Activated B cell treated with CpG ODN at 0.5 μM for 24 hours (primary cell): ENCODE measurements around the gene GPBAR1. TPM values are rescaled to one million over a fixed set of nuclear protein-coding genes. Genes with fewer than 3 reads are reported as not detected.
"Not testable (repeated sequence)": the region's sequence is repeated elsewhere in the genome, so short reads cannot be mapped to it uniquely, and the experiment has no call there.

Experiments used
- ATAC-seq: fragments of 200-7000 bp; cut with Tn5 transposase; one replicate; pipeline ENCODE4 v1.10.0; 2021; ENCODE audit warnings: low read depth, mild to moderate bottlenecking, moderate library complexity
- CTCF ChIA-PET: fragments of 350-600 bp; sonication (Branson Sonifier 250); formaldehyde crosslinking; loops from one replicate; lab custom pipeline; 2021; ENCODE audit warnings: antibody characterized with exemption; lab: Charles Lee
- POLR2A ChIA-PET: fragments of 350-600 bp; sonication (Branson Sonifier 250); formaldehyde crosslinking; loops from one replicate; lab custom pipeline; 2021; ENCODE audit warnings: antibody characterized with exemption; lab: Charles Lee
- DNase-seq: peaks from one replicate; pipeline ENCODE4 v3.0.0; 2022
- H3K27ac Mint-ChIP-seq: one replicate; pipeline ENCODE4 v1.8.0; 2020; ENCODE audit warnings: mixed read lengths
- H3K27me3 Mint-ChIP-seq: one replicate; pipeline ENCODE4 v1.8.0; 2021; ENCODE audit warnings: mixed read lengths
- H3K36me3 Mint-ChIP-seq: one replicate; pipeline ENCODE4 v1.8.0; 2021; ENCODE audit warnings: low read depth, mixed read lengths
- H3K4me1 Mint-ChIP-seq: one replicate; pipeline ENCODE4 v1.8.0; 2021; ENCODE audit warnings: mixed read lengths
- H3K4me3 Mint-ChIP-seq: one replicate; pipeline ENCODE4 v1.8.0; 2020; ENCODE audit warnings: mild to moderate bottlenecking, mixed read lengths
- H3K9me3 Mint-ChIP-seq: one replicate; pipeline ENCODE4 v1.8.0; 2020; ENCODE audit warnings: mixed read lengths
- intact Hi-C: fragments of 100-400 bp; cut with micrococcal nuclease; formaldehyde crosslinking; loops from one replicate; pipeline ENCODE4 v1.15.1; 2024
- total RNA-seq: library from RNA; stranded (reverse); gene quantifications from 2 replicates; pipeline ENCODE4 v1.2.3, GENCODE V29; 2022
- TF ChIP-seq, protein P1 (sequence below): fragments of 200-600 bp; IDR thresholded peaks from one replicate; pipeline ENCODE4 v1.8.0; 2022; ENCODE audit warnings: antibody characterized with exemption, mild to moderate bottlenecking

Gene GPBAR1
- total RNA-seq, 1 donor from 2014 or later: 0.67 TPM

GRCh38 chr2:218305383-218305782 is 44.6 kb downstream of the GPBAR1 start:
- TF ChIP-seq, protein P1, sequence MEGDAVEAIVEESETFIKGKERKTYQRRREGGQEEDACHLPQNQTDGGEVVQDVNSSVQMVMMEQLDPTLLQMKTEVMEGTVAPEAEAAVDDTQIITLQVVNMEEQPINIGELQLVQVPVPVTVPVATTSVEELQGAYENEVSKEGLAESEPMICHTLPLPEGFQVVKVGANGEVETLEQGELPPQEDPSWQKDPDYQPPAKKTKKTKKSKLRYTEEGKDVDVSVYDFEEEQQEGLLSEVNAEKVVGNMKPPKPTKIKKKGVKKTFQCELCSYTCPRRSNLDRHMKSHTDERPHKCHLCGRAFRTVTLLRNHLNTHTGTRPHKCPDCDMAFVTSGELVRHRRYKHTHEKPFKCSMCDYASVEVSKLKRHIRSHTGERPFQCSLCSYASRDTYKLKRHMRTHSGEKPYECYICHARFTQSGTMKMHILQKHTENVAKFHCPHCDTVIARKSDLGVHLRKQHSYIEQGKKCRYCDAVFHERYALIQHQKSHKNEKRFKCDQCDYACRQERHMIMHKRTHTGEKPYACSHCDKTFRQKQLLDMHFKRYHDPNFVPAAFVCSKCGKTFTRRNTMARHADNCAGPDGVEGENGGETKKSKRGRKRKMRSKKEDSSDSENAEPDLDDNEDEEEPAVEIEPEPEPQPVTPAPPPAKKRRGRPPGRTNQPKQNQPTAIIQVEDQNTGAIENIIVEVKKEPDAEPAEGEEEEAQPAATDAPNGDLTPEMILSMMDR: no peak
- ChIA-PET CTCF (interaction anchor here (0.6 kb wide), 1 partner anchor 16 kb away, joined by 3 read pairs; no protein-coding TSS in a partner anchor), POLR2A (no interaction called here)
- ATAC-seq (no peak), DNase-seq (no peak)
- intact Hi-C loops: no loop called here
- Mint-ChIP-seq H3K36me3 (no peaks in the 10 kb centered on the region), H3K27ac (no peak overlapping the region), H3K4me1 (peaks cover 6% of the 10 kb centered on the region), H3K9me3 (no peaks in the 10 kb centered on the region), H3K4me3 (no peak overlapping the region), H3K27me3 (no peaks in the 10 kb centered on the region)

GRCh38 chr2:218306184-218306920 is 45.5 kb downstream of the GPBAR1 start:
- Mint-ChIP-seq H3K9me3 (no peaks in the 10 kb centered on the region), H3K4me3 (no peak overlapping the region), H3K36me3 (no peaks in the 10 kb centered on the region), H3K27ac (no peak overlapping the region), H3K27me3 (no peaks in the 10 kb centered on the region), H3K4me1 (peaks cover 3% of the 10 kb centered on the region)
- TF ChIP-seq, protein P1: no peak
- no peak for ATAC-seq
- CTCF ChIA-PET: interaction anchor here (1.7 kb wide), 1 partner anchor 50 kb away, joined by 6 read pairs; the partner anchor contains the start of gene CATIP
- no peak for DNase-seq
- intact Hi-C loops: no loop called here
- POLR2A ChIA-PET: no interaction called here

DNA sequence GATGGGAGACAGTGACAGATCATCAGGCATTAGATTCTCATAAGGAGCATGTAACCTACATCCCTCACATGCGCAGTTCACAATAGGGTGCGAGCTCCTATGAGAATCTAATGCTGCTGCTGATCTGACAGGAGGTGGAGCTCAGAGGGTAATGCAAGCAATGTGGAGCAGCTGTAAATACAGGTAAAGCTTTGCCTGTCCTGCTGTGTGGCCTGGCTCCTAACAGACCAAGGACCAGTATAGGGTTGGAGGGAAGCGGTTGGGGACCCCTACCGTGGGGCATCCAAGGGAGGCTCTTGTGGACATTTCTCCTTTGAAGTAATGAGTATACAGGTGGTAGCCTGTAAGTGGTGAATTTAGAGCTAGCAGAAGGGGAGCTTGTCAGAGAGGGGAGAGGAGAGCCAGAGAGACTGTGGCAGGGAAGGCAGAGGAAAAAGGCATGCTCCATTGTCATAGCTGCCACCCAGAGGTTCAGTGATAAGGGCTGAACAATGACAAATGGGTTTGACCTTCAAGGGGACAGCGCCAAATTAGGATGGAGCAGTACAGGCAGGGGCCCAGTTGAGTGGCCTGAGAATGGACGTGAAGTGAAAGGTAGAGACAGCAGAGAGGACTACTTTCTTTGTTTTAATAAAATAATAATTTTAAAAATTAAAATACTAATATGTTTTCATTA is 46.7 kb downstream of the GPBAR1 start:
- POLR2A ChIA-PET: no interaction called here
- Mint-ChIP-seq H3K4me1 (no peaks in the 10 kb centered on the region), H3K27me3 (no peaks in the 10 kb centered on the region), H3K27ac (no peak overlapping the region), H3K4me3 (no peak overlapping the region), H3K9me3 (no peaks in the 10 kb centered on the region), H3K36me3 (no peaks in the 10 kb centered on the region)
- DNase-seq (no peak), ATAC-seq (no peak)
- intact Hi-C loops: no loop called here
- TF ChIP-seq, protein P1: no peak
- CTCF ChIA-PET: interaction anchor here (1.7 kb wide), 1 partner anchor 49 kb away, joined by 6 read pairs; the partner anchor contains the start of gene CATIP

GRCh38 chr2:218310853-218311540 is 50.2 kb downstream of the GPBAR1 start:
- ChIA-PET POLR2A (interaction anchor here (0.6 kb wide), 1 partner anchor 11 kb away, joined by 7 read pairs; no protein-coding TSS in a partner anchor), CTCF (no interaction called here)
- H3K27ac Mint-ChIP-seq: no peak overlapping the region
- no peak for ATAC-seq
- TF ChIP-seq, protein P1: no peak
- H3K9me3 Mint-ChIP-seq: no peaks in the 10 kb centered on the region
- H3K27me3 Mint-ChIP-seq: no peaks in the 10 kb centered on the region
- H3K4me3 Mint-ChIP-seq: no peak overlapping the region
- no peak for DNase-seq
- no peaks in the 10 kb centered on the region for H3K36me3 Mint-ChIP-seq
- intact Hi-C loops: no loop called here
- H3K4me1 Mint-ChIP-seq: no peaks in the 10 kb centered on the region

GRCh38 chr2:218311541-218312266 is 50.9 kb downstream of the GPBAR1 start:
- H3K4me3 Mint-ChIP-seq, ATAC-seq, H3K36me3 Mint-ChIP-seq, H3K27ac Mint-ChIP-seq, H3K4me1 Mint-ChIP-seq, DNase-seq, H3K9me3 Mint-ChIP-seq, intact Hi-C loops, H3K27me3 Mint-ChIP-seq: not testable (repeated sequence)
- ChIA-PET POLR2A (interaction anchor here (0.6 kb wide), 1 partner anchor 10 kb away, joined by 7 read pairs; no protein-coding TSS in a partner anchor), CTCF (interaction anchor here (1.0 kb wide), 1 partner anchor 12 kb away, joined by 4 read pairs; no protein-coding TSS in a partner anchor)
